Karpas-422 (cell line): ENCODE measurements around the gene PAX5. TPM values are rescaled to one million over a fixed set of nuclear protein-coding genes. Genes with fewer than 3 reads are reported as not detected.

Experiments used
- DNase-seq: peaks from one replicate; pipeline ENCODE4 v3.0.0-alpha.2; 2015
- H2AFZ ChIP-seq: fragments of 200-600 bp; sonication (generic); 2 replicates; pipeline ENCODE4 v1.6.1; 2014; ENCODE audit warnings: antibody characterized with exemption, low read length, mixed read lengths
- H3K27ac ChIP-seq: fragments of 200-600 bp; sonication (generic); 2 replicates; pipeline ENCODE4 v1.5.1; 2014; ENCODE audit warnings: mild to moderate bottlenecking, low read length, moderate library complexity
- H3K27me3 ChIP-seq: fragments of 200-600 bp; sonication (generic); 2 replicates; pipeline ENCODE4 v1.6.1; 2014; ENCODE audit warnings: low read length, mixed read lengths
- H3K36me3 ChIP-seq: fragments of 200-600 bp; sonication (generic); 2 replicates; pipeline ENCODE4 v1.6.1; 2014; ENCODE audit warnings: low read length, mixed read lengths; ENCODE audit not compliant: insufficient read depth
- H3K4me1 ChIP-seq: fragments of 200-600 bp; sonication (generic); 2 replicates; pipeline ENCODE4 v1.6.1; 2014; ENCODE audit warnings: mild to moderate bottlenecking, low read length, mixed read lengths
- H3K4me2 ChIP-seq: fragments of 200-600 bp; sonication (generic); 2 replicates; pipeline ENCODE4 v1.6.1; 2014; ENCODE audit warnings: low read length, low read depth, mild to moderate bottlenecking; ENCODE audit not compliant: poor library complexity, severe bottlenecking
- H3K4me3 ChIP-seq: fragments of 200-600 bp; sonication (generic); 2 replicates; pipeline ENCODE4 v1.5.1; 2014; ENCODE audit warnings: mild to moderate bottlenecking, antibody characterized with exemption, low read length, mixed read lengths
- H3K79me2 ChIP-seq: fragments of 200-600 bp; sonication (generic); 2 replicates; pipeline ENCODE4 v1.6.1; 2014; ENCODE audit warnings: mild to moderate bottlenecking, low read length, mixed read lengths
- H3K9ac ChIP-seq: fragments of 200-600 bp; sonication (generic); 2 replicates; pipeline ENCODE4 v1.6.0; 2014; ENCODE audit warnings: low read length
- H3K9me2 ChIP-seq: fragments of 200-600 bp; sonication (generic), shearing (Covaris generic); replicated peaks from 2 replicates; pipeline ENCODE4 v1.6.0; 2014; ENCODE audit warnings: mild to moderate bottlenecking, low read length, moderate library complexity; ENCODE audit not compliant: insufficient read depth
- H3K9me3 ChIP-seq: fragments of 300-700, 200-600 bp; sonication (generic); 2 replicates; pipeline ENCODE4 v1.6.1; 2014; ENCODE audit warnings: low read length, mixed read lengths
- H4K20me1 ChIP-seq: fragments of 200-600 bp; sonication (generic); 2 replicates; pipeline ENCODE4 v1.6.1; 2014; ENCODE audit warnings: mild to moderate bottlenecking, antibody characterized with exemption, low read length, low read depth; ENCODE audit not compliant: insufficient read depth
- total RNA-seq: library from RNA; depleted of rRNA; stranded (reverse); fragments of >200 nt; shearing (Covaris generic); gene quantifications from 2 replicates; pipeline ENCODE4 v1.2.3, GENCODE V29; 2014; ENCODE audit warnings: low replicate concordance

Gene PAX5
- total RNA-seq, 1 experiment from 2014 or later, result 88.9 TPM

DNA sequence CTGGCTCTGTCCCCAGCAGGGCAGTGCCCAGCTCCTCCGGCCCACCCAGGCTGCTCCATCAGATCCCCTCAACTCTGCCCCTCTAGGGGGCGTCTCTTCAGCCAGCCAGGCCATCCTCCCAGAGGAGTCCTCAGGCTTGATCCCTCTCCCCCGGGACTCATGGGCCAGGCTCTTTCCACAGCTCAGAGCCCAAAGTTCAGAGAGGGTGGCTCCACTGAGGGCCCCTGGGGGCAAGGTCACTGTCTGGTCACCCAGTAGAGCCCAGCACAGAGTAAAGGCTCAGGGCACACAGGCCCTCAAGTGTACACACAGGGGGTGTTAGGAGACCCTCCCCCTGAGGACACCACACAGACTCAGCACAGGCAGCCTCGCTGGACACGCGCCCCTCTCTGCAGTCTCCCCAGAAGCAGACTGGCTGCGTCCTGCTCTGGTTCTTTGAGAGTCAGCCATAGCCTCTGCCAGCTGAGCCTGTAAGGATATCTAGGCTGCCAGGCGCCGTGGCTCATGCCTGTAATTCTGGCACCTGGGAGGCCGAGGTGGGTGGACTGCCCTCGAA lies 64.8 kb downstream of the PAX5 start:
- Histone ChIP-seq H3K27ac (0 out of 2 replicates have a peak overlapping the region, but pooled peaks have one; percentile 3), H3K4me3 (no peak overlapping the region), H3K9me2 (no peaks in the 10 kb centered on the region), H4K20me1 (peaks cover 19% of the 10 kb centered on the region; the same call in 1 of the 2 replicates), H3K9me3 (no peaks in the 10 kb centered on the region), H2AFZ (no peak overlapping the region), H3K9ac (no peak overlapping the region), H3K79me2 (peaks cover 75% of the 10 kb centered on the region), H3K4me2 (no peak overlapping the region), H3K27me3 (no peaks in the 10 kb centered on the region), H3K4me1 (peaks cover 24% of the 10 kb centered on the region), H3K36me3 (peaks cover 37% of the 10 kb centered on the region)
- no peak for DNase-seq

DNA sequence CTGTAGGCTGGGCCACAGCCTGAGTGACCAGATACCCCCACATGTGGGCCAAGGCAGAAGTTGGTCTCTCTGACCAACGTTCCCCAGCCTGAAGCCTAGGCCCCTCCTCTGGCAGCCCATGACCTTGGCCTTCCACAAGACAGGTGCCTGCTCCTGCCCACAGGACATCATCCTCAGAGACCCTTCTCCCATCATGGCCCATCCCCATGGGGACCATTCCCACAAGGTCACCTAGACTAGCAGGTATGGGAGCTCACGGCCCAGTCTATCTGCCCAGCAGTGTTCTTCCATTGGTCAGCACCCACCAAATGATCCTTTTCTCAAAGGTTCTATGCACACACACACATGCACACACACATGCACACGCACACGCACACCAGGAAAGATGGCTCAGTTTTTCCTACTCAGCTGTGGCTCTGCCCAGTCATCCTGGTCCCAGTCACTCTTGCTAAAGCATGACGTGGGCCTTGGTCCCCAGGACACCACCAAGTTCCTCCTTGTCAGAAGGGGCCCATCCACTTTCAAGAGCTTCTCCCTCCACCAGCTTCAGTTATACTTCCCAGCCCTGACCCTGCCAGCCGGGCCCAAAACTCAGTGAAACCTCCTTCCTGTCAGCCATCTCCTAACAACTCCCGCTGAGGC lies 65.4 kb downstream of the PAX5 start:
- 0 out of 2 replicates have a peak overlapping the region, but pooled peaks have one; percentile 3 for H3K27ac ChIP-seq

DNA sequence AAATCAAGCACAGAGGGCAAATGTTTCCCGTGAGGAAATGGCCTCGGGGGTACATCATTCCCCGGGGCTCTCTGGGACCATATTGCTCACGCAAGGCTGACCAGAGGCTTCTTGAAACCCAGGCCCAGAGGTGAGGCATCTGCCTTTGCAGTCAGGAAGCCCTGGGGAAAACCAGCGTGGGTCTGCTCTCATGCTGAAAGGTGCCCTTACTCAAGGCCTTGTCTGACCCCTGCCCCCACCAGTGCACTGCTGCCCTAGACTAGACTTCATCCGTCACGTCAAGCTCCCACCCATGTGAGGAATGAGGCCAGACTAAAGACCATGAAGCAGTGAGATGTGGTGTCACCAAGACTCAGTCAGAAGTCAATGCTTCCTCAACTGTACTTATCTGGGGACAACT lies 66.1 kb downstream of the PAX5 start:
- peaks cover 21% of the 10 kb centered on the region for H3K4me1 ChIP-seq
- H3K4me3 ChIP-seq, result no peak overlapping the region
- H3K79me2 ChIP-seq, result peaks cover 74% of the 10 kb centered on the region
- H3K9ac ChIP-seq, result no peak overlapping the region
- no peaks in the 10 kb centered on the region for H3K27me3 ChIP-seq
- H3K9me3 ChIP-seq, result no peaks in the 10 kb centered on the region
- H4K20me1 ChIP-seq, result peaks cover 19% of the 10 kb centered on the region; the same call in 1 of the 2 replicates
- H3K27ac ChIP-seq, result 0 out of 2 replicates have a peak overlapping the region, but pooled peaks have one; percentile 3
- no peaks in the 10 kb centered on the region for H3K9me2 ChIP-seq
- H3K36me3 ChIP-seq, result peaks cover 40% of the 10 kb centered on the region
- DNase-seq, result no peak
- no peak overlapping the region for H2AFZ ChIP-seq
- no peak overlapping the region for H3K4me2 ChIP-seq

More for the DNA sequence above, 65.4 kb downstream of the PAX5 start:
- H3K4me1 ChIP-seq, result peaks cover 21% of the 10 kb centered on the region
- H3K79me2 ChIP-seq, result peaks cover 72% of the 10 kb centered on the region
- peaks cover 19% of the 10 kb centered on the region; the same call in 1 of the 2 replicates for H4K20me1 ChIP-seq
- H3K9me2 ChIP-seq, result no peaks in the 10 kb centered on the region
- H3K4me3 ChIP-seq, result no peak overlapping the region
- peaks cover 34% of the 10 kb centered on the region for H3K36me3 ChIP-seq
- H3K9ac ChIP-seq, result no peak overlapping the region
- DNase-seq, result no peak
- H2AFZ ChIP-seq, result no peak overlapping the region
- H3K4me2 ChIP-seq, result no peak overlapping the region
- no peaks in the 10 kb centered on the region for H3K27me3 ChIP-seq
- H3K9me3 ChIP-seq, result no peaks in the 10 kb centered on the region

DNA sequence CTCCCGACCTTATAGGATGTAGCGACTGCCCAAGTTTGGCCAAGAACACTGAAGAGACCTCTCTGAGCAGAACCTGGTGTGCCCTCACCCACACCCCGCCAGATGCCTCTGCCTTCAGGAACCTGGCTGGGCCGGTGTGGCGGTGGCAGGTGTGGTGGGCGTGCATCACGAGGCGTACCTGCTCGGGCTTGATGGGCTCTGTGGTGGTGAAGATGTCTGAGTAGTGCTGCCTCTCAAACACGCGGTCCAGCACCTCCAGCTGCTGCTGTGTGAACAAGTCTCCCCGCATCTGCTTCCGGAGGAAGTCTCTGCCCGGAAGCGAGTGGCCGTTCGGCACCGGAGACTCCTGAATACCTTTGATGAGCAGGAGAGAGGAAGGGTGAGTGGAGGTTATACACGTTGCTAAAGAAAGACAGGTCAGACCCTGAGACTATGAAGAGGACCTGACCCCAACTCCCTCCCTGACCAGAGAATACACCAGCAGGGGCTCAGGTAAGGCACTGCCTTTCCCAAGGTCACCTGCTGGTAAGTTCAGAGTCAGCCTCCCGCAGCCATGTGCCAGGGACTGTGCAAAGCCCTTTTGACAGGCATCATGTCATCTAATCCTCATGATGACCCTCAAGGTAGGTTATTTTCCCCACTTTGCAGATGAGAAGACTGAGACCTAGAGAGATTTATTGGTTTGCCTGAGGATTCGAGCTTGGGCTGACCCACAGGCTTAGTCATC lies 67.5 kb downstream of the PAX5 start:
- Histone ChIP-seq H3K27me3 (no peaks in the 10 kb centered on the region), H3K4me2 (no peak overlapping the region), H2AFZ (no peak overlapping the region), H3K4me1 (peaks cover 13% of the 10 kb centered on the region), H3K4me3 (no peak overlapping the region), H3K9me2 (no peaks in the 10 kb centered on the region), H3K27ac (no peak overlapping the region), H3K79me2 (peaks cover 75% of the 10 kb centered on the region), H3K9me3 (no peaks in the 10 kb centered on the region), H3K36me3 (peaks cover 53% of the 10 kb centered on the region), H4K20me1 (peaks cover 19% of the 10 kb centered on the region; the same call in 1 of the 2 replicates), H3K9ac (no peak overlapping the region)
- DNase-seq, result no peak

DNA sequence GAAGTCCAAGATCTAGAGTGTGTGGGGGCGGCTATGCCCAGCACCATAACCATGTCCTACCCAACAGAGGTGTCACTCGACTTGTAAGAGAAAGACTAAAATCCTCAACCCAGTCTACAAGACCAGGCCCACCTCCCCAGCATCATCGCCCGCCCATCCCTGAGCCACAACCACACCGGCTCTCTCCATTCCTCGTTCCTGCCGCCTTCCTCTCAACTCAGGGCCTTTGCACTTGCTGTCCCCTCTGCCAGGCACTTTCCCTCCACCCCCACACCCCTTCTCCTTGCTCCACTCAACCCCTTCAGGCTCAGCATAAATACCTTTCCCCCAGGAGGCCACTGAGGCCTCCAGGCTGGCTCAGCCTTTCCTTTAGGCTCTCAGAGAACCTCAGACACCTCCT lies 69.3 kb downstream of the PAX5 start:
- DNase-seq, result no peak
- H3K4me1 ChIP-seq, result peaks cover 4% of the 10 kb centered on the region
- peaks cover 56% of the 10 kb centered on the region for H3K36me3 ChIP-seq
- H3K4me2 ChIP-seq, result no peak overlapping the region
- no peaks in the 10 kb centered on the region for H3K9me3 ChIP-seq
- no peak overlapping the region for H3K4me3 ChIP-seq
- H3K9me2 ChIP-seq, result no peaks in the 10 kb centered on the region
- H4K20me1 ChIP-seq, result peaks cover 24% of the 10 kb centered on the region; the same call in 1 of the 2 replicates
- no peaks in the 10 kb centered on the region for H3K27me3 ChIP-seq
- peaks cover 67% of the 10 kb centered on the region for H3K79me2 ChIP-seq
- no peak overlapping the region for H3K9ac ChIP-seq
- H3K27ac ChIP-seq, result no peak overlapping the region
- H2AFZ ChIP-seq, result no peak overlapping the region

DNA sequence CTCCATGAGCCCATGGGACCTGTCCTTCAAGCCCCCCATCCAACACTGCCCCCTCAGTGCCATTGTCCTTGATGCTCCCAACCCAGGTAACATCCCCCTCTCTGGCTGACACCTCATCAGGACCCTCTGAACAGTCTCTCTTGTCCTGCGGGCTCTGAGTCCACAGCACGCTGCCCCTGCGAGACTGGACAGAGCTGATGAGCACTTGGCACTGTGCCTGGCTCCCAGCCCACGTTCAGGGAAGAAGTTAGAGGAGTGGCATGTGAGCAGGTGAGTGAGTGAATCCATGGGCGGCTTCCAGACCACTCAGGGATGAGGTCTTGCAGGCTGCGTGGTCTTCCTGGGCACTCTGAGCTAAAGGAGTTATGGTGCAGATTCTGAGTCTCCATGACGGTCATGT lies 70.7 kb downstream of the PAX5 start:
- no peak overlapping the region for H3K9ac ChIP-seq
- H3K4me2 ChIP-seq, result no peak overlapping the region
- H2AFZ ChIP-seq, result no peak overlapping the region
- H3K36me3 ChIP-seq, result peaks cover 56% of the 10 kb centered on the region
- no peaks in the 10 kb centered on the region for H3K9me2 ChIP-seq
- H3K4me3 ChIP-seq, result no peak overlapping the region
- no peaks in the 10 kb centered on the region for H3K4me1 ChIP-seq
- peaks cover 21% of the 10 kb centered on the region; the same call in 1 of the 2 replicates for H4K20me1 ChIP-seq
- no peaks in the 10 kb centered on the region for H3K9me3 ChIP-seq
- DNase-seq, result no peak
- no peak overlapping the region for H3K27ac ChIP-seq
- peaks cover 64% of the 10 kb centered on the region for H3K79me2 ChIP-seq
- H3K27me3 ChIP-seq, result no peaks in the 10 kb centered on the region

DNA sequence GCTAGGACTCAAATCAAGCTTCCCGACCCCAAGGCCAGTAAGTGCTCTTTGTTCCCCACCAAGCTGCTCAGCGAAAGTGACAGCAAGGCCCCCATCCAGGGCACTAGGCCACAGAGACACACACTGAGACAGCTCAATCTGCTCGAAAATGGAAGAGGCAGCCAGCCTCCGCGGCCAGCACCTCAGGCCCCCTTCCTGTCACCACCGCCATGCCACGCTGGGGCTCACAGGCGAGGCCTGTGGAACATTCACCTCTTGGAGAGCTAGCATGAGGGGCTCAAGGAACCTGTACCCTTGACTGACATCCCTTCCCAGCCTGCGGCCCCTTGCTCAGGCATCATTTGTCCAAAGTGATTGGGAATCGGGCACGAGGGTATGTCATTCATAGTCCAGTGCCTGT lies 71.4 kb downstream of the PAX5 start:
- DNase-seq, result no peak
- no peaks in the 10 kb centered on the region for H3K9me3 ChIP-seq
- no peak overlapping the region for H2AFZ ChIP-seq
- H3K27ac ChIP-seq, result no peak overlapping the region
- H3K9ac ChIP-seq, result no peak overlapping the region
- H3K79me2 ChIP-seq, result peaks cover 65% of the 10 kb centered on the region
- peaks cover 60% of the 10 kb centered on the region for H3K36me3 ChIP-seq
- no peaks in the 10 kb centered on the region for H3K27me3 ChIP-seq
- no peak overlapping the region for H3K4me2 ChIP-seq
- H4K20me1 ChIP-seq, result peaks cover 21% of the 10 kb centered on the region; the same call in 1 of the 2 replicates
- H3K9me2 ChIP-seq, result no peaks in the 10 kb centered on the region
- no peaks in the 10 kb centered on the region for H3K4me1 ChIP-seq
- no peak overlapping the region for H3K4me3 ChIP-seq
